ENCODE data around the gene ZEB1. TPM values are rescaled to one million over a fixed set of nuclear protein-coding genes. Genes with fewer than 3 reads are reported as not detected.
A peak's percentile ranks its signal among the peaks of the same experiment; 100 is the strongest.
"Not testable (repeated sequence)": the region's sequence is repeated elsewhere in the genome, so short reads cannot be mapped to it uniquely, and the experiment has no call there.

ZEB1 gene
- total and polyA plus RNA-seq, 2 of the 4 experiments (the other 2 are of a cell fraction), result 23.7 to 108 TPM

GRCh38 chr10:31568252-31568861 lies 249.3 kb downstream of the ZEB1 start:
- dilution Hi-C loops (cut with HindIII; ENCODE audit: low sequenced_read_pairs, unreplicated experiment); CTCF ChIA-PET: not testable (repeated sequence)

More at GRCh38 chr10:31568252-31568861, 249.3 kb downstream of the ZEB1 start:
- Histone ChIP-seq H2BK120ac (ENCODE audit: low read depth, low read length) (peak overlapping the region; percentile 64; the same call in 1 of the 2 replicates), H2BK5ac (ENCODE audit: low read depth, low read length, poor library complexity, severe bottlenecking) (peak overlapping the region; percentile 69), H3K4me2 (ENCODE audit: low read depth, low read length) (peak overlapping the region; percentile 17; the same call in 1 of the 2 replicates), H4K5ac (ENCODE audit: low read depth, low read length) (peak overlapping the region; percentile 12; the same call in 1 of the 2 replicates)
- H4K8ac ChIP-seq (ENCODE audit: low read depth in 2 of 2, low read length in 2 of 2); H3K56ac ChIP-seq (ENCODE audit: extremely low read depth, insufficient read depth, low read length); H3K27ac ChIP-seq (ENCODE audit: insufficient read depth, low read length); H3K9me1 ChIP-seq (ENCODE audit: insufficient read depth, low read length); H3K23ac ChIP-seq (ENCODE audit: low read depth, low read length); H2AK9ac ChIP-seq (replicated peaks; ENCODE audit: low read depth, low read length, poor library complexity); H3K4ac ChIP-seq (ENCODE audit: low read depth, low read length); H3K9me3 ChIP-seq (ENCODE audit: control insufficient read depth, insufficient read depth, low read length); H3K9ac ChIP-seq (ENCODE audit: low read depth, low read length); H3K18ac ChIP-seq (ENCODE audit: low read depth, low read length); intact Hi-C loops (cut with micrococcal nuclease); H3K4me3 ChIP-seq (ENCODE audit: insufficient read depth, low read depth, low read length); H2BK15ac ChIP-seq (ENCODE audit: low read depth, low read length); H3K4me1 ChIP-seq (ENCODE audit: control insufficient read depth, insufficient read depth, low read length); BruUV-seq (replicated peaks); H3K36me3 ChIP-seq (ENCODE audit: control insufficient read depth, insufficient read depth, low read length); H2AK5ac ChIP-seq (ENCODE audit: low read depth, low read length); H4K20me1 ChIP-seq (ENCODE audit: insufficient read depth, low read length); H3K79me1 ChIP-seq (ENCODE audit: low read depth in 1 of 2, low read length in 2 of 2); DNase-seq; H3K27me3 ChIP-seq (ENCODE audit: control insufficient read depth, insufficient read depth, low read length); in situ Hi-C loops (cut with MboI; ENCODE audit: low sequenced_read_pairs); POLR2A ChIA-PET (ENCODE audit: unreplicated experiment); H2BK20ac ChIP-seq (ENCODE audit: low read depth, low read length); H2AFZ ChIP-seq (replicated peaks; ENCODE audit: low read length, poor library complexity); H4K91ac ChIP-seq (ENCODE audit: insufficient read depth, low read depth, low read length); H3K14ac ChIP-seq (replicated peaks; ENCODE audit: low read depth, low read length): not testable (repeated sequence)
- WGBS, 2 experiments (ENCODE audit: extremely low coverage in 2 of 2, insufficient read length in 1 of 2), result no CpG with 5 or more reads among the region's 3 CpGs
- ATAC-seq (ENCODE audit: low read depth), result peak; percentile 62
